ENCODE data around the gene SFT2D2.

GRCh38 chr1:168295411-168296114 is 69.8 kb downstream of the SFT2D2 start:
- TF ChIP-seq CTCF (IDR thresholded peaks at IDR 0.05; ENCODE audit: insufficient read depth, low read length) = no peak
- TF ChIP-seq, protein P1, sequence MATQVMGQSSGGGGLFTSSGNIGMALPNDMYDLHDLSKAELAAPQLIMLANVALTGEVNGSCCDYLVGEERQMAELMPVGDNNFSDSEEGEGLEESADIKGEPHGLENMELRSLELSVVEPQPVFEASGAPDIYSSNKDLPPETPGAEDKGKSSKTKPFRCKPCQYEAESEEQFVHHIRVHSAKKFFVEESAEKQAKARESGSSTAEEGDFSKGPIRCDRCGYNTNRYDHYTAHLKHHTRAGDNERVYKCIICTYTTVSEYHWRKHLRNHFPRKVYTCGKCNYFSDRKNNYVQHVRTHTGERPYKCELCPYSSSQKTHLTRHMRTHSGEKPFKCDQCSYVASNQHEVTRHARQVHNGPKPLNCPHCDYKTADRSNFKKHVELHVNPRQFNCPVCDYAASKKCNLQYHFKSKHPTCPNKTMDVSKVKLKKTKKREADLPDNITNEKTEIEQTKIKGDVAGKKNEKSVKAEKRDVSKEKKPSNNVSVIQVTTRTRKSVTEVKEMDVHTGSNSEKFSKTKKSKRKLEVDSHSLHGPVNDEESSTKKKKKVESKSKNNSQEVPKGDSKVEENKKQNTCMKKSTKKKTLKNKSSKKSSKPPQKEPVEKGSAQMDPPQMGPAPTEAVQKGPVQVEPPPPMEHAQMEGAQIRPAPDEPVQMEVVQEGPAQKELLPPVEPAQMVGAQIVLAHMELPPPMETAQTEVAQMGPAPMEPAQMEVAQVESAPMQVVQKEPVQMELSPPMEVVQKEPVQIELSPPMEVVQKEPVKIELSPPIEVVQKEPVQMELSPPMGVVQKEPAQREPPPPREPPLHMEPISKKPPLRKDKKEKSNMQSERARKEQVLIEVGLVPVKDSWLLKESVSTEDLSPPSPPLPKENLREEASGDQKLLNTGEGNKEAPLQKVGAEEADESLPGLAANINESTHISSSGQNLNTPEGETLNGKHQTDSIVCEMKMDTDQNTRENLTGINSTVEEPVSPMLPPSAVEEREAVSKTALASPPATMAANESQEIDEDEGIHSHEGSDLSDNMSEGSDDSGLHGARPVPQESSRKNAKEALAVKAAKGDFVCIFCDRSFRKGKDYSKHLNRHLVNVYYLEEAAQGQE (IDR thresholded peaks at IDR 0.05; ENCODE audit: insufficient replicate concordance, low read depth) = no peak
